ENCODE data around the gene CAMK4. TPM values are rescaled to one million over a fixed set of nuclear protein-coding genes. Genes with fewer than 3 reads are reported as not detected.

CAMK4 gene
- total RNA-seq, 1 donor from 2014 or later, result 1.2 TPM

DNA sequence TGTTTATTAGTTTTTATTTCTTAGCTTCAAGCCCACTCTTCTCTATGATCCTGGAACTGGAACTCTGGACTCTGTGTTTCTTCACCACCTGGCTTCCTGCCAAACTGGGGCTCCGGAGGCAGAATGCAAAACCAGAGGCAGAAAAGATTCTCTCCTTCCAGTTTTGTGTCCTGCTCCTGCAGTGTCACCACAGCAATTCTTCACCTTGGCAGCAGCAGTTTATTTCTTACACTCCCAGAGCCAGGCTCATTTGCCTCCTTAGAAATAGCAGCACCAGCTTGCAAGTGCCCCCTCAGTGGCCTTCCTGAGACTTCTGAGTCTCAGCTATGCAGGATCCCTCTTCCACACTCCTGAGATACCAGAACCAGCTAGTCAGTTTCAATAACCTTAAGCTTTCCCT, 26.7 kb upstream of the CAMK4 start:
- no peaks in the 10 kb centered on the region for H3K36me3 Mint-ChIP-seq (ENCODE audit: unreplicated experiment)
- no peak for DNase-seq (ENCODE audit: extremely low spot score, unreplicated experiment)
- no peak overlapping the region for H3K27ac Mint-ChIP-seq (ENCODE audit: unreplicated experiment)
- H3K4me1 Mint-ChIP-seq (ENCODE audit: unreplicated experiment), result no peaks in the 10 kb centered on the region
- no peak overlapping the region for H3K4me3 Mint-ChIP-seq (ENCODE audit: unreplicated experiment)
- peaks cover 55% of the 10 kb centered on the region for H3K27me3 Mint-ChIP-seq (ENCODE audit: unreplicated experiment)
- no peaks in the 10 kb centered on the region for H3K9me3 Mint-ChIP-seq (ENCODE audit: unreplicated experiment)
- TF ChIP-seq, protein P1, sequence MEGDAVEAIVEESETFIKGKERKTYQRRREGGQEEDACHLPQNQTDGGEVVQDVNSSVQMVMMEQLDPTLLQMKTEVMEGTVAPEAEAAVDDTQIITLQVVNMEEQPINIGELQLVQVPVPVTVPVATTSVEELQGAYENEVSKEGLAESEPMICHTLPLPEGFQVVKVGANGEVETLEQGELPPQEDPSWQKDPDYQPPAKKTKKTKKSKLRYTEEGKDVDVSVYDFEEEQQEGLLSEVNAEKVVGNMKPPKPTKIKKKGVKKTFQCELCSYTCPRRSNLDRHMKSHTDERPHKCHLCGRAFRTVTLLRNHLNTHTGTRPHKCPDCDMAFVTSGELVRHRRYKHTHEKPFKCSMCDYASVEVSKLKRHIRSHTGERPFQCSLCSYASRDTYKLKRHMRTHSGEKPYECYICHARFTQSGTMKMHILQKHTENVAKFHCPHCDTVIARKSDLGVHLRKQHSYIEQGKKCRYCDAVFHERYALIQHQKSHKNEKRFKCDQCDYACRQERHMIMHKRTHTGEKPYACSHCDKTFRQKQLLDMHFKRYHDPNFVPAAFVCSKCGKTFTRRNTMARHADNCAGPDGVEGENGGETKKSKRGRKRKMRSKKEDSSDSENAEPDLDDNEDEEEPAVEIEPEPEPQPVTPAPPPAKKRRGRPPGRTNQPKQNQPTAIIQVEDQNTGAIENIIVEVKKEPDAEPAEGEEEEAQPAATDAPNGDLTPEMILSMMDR (IDR thresholded peaks at IDR 0.05), result no peak

DNA sequence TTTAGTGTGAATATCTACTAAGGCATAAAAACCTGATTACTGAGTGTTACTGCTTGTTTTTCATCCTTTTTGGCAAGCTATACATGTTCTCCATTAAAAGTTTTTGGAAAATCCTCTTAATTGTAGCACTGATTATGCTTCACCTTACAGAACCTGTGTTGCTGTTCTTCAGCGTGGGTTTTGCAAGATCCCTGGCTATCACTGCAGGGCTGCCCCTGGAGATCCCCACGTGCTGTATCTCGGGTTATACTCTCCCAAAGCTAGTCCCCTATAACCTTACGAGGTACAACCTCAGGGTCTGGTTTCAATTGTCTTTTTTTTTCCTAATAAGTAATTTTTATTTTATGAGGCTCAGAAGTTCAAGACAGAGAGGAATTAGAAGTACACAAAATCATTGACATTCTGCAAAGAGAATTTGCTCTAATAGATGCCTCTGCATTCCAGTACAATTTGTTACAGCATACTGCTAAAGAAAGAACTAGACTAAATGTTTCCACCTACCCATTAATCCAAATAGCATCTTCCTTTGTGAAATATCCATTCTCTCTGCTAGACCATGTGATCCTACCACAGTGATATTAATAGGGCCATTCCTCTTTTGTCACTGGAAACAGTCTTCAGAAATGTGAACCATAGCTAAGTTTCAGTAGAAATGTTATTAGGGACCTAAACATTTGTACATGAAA, 25.8 kb upstream of the CAMK4 start:
- no peak overlapping the region for H3K27ac Mint-ChIP-seq (ENCODE audit: unreplicated experiment)
- TF ChIP-seq, protein P1 (IDR thresholded peaks at IDR 0.05), result no peak

GRCh38 chr5:111200828-111201227, 23.4 kb upstream of the CAMK4 start:
- Mint-ChIP-seq H3K36me3 (ENCODE audit: unreplicated experiment) (no peaks in the 10 kb centered on the region), H3K27ac (ENCODE audit: unreplicated experiment) (no peak overlapping the region)
- DNase-seq (ENCODE audit: extremely low spot score, unreplicated experiment), result no peak

More for the DNA sequence above, 25.8 kb upstream of the CAMK4 start:
- no peaks in the 10 kb centered on the region for H3K36me3 Mint-ChIP-seq (ENCODE audit: unreplicated experiment)
- H3K4me3 Mint-ChIP-seq (ENCODE audit: unreplicated experiment), result no peak overlapping the region
- no peak for DNase-seq (ENCODE audit: extremely low spot score, unreplicated experiment)
- no peaks in the 10 kb centered on the region for H3K4me1 Mint-ChIP-seq (ENCODE audit: unreplicated experiment)
- peaks cover 61% of the 10 kb centered on the region for H3K27me3 Mint-ChIP-seq (ENCODE audit: unreplicated experiment)
- no peaks in the 10 kb centered on the region for H3K9me3 Mint-ChIP-seq (ENCODE audit: unreplicated experiment)

DNA sequence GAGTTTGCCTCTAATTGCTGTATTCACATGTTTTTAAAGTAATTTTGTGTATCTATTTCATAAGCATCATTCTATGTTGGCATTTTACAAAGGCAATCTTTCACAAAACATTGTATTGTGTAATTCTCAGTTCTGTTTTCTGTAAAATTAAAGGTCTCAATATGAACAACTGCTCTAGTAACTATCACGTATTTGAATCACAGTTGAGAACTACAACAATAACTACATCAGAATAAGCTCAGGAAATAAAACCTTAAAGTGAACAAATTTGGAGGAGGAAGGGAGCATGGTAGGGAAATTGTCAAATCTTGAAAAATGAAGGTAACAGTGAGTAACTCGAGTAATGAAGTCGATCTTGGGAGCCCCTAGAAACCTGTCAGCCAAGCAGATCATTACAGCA, 22.5 kb upstream of the CAMK4 start:
- TF ChIP-seq, protein P1 (IDR thresholded peaks at IDR 0.05), result no peak
- H3K4me3 Mint-ChIP-seq (ENCODE audit: unreplicated experiment), result no peak overlapping the region
- no peaks in the 10 kb centered on the region for H3K36me3 Mint-ChIP-seq (ENCODE audit: unreplicated experiment)
- no peaks in the 10 kb centered on the region for H3K4me1 Mint-ChIP-seq (ENCODE audit: unreplicated experiment)
- no peaks in the 10 kb centered on the region for H3K9me3 Mint-ChIP-seq (ENCODE audit: unreplicated experiment)
- no peak overlapping the region for H3K27ac Mint-ChIP-seq (ENCODE audit: unreplicated experiment)
- DNase-seq (ENCODE audit: extremely low spot score, unreplicated experiment), result no peak
- peaks cover 64% of the 10 kb centered on the region for H3K27me3 Mint-ChIP-seq (ENCODE audit: unreplicated experiment)

More at GRCh38 chr5:111200828-111201227, 23.4 kb upstream of the CAMK4 start:
- Mint-ChIP-seq H3K9me3 (ENCODE audit: unreplicated experiment) (no peaks in the 10 kb centered on the region), H3K4me1 (ENCODE audit: unreplicated experiment) (no peaks in the 10 kb centered on the region), H3K27me3 (ENCODE audit: unreplicated experiment) (peaks cover 62% of the 10 kb centered on the region), H3K4me3 (ENCODE audit: unreplicated experiment) (no peak overlapping the region)
- TF ChIP-seq, protein P1 (IDR thresholded peaks at IDR 0.05), result no peak

DNA sequence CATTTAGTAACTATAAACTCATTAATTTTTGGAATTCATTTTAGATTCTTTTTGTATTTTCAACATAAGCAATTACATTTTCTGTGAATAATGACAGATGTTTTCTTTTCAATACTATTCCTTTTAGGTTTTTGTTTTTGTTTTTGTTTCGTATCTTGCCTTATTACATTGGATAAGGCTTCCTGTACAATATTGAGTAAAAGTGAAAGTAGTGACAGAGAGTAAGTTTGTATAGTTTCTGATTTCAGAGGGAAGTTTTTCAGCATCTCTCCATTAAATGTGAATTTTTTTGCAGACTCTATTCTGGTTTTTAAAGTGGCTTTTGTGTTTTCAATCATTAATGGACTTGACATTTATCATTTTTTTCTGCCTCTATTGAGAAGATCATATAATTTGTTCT, 12.8 kb upstream of the CAMK4 start:
- Mint-ChIP-seq H3K4me3 (ENCODE audit: unreplicated experiment) (no peak overlapping the region), H3K36me3 (ENCODE audit: unreplicated experiment) (no peaks in the 10 kb centered on the region), H3K9me3 (ENCODE audit: unreplicated experiment) (no peaks in the 10 kb centered on the region), H3K27ac (ENCODE audit: unreplicated experiment) (no peak overlapping the region), H3K27me3 (ENCODE audit: unreplicated experiment) (peaks cover 63% of the 10 kb centered on the region), H3K4me1 (ENCODE audit: unreplicated experiment) (no peaks in the 10 kb centered on the region)
- TF ChIP-seq, protein P1 (IDR thresholded peaks at IDR 0.05), result no peak
- no peak for DNase-seq (ENCODE audit: extremely low spot score, unreplicated experiment)

Data from osteocyte (in vitro differentiated cells).